HG02884 (cell line): Measurements from ENCODE around the gene ATL2.
"Not testable (repeated sequence)": the region's sequence is repeated elsewhere in the genome, so short reads cannot be mapped to it uniquely, and the experiment has no call there.

Source experiments
- ATAC-seq: cut with Tn5 transposase; IDR thresholded peaks from one replicate; pipeline ENCODE4 v1.9.1; 2021; ENCODE audit warnings: mild to moderate bottlenecking, moderate library complexity; ENCODE audit not compliant: unreplicated experiment

Gene ATL2

DNA sequence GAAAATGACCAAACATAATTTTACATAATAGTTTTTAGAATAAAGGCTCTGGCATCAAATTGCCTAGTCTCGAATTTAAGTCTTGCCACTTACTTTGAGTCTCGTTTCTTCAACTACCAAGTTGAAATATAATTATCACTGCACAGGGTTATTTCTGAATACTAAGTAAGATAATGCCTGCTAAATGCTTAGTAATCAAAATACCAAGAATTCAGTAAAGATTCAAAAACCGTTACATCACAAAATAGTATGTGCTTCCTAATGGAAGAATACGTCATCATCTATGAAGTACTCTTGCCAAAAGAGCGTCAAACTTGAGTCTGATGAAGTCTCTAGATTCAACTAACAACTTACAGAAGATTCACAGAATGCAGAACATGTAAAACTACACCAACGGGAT, 40.5 kb downstream of the ATL2 start:
- no peak for ATAC-seq

DNA sequence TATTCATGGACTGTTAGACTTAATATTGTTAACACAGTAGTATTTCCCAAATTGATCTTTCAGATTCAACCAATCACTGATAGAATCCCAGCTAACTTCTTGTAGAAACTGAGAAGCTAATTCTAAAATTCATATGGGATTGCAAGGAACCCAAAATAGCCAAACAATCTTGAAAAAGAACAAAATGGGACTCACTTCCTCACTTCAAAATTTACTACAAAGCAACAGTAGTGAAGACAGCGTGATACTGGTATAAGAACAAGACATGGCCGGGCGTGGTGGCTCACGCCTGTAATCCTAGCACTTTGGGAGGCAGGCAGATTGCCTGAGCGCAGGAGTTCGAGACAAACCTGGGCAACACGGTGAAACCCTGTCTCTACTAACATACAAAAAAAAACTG, 46.3 kb downstream of the ATL2 start:
- no peak for ATAC-seq

DNA sequence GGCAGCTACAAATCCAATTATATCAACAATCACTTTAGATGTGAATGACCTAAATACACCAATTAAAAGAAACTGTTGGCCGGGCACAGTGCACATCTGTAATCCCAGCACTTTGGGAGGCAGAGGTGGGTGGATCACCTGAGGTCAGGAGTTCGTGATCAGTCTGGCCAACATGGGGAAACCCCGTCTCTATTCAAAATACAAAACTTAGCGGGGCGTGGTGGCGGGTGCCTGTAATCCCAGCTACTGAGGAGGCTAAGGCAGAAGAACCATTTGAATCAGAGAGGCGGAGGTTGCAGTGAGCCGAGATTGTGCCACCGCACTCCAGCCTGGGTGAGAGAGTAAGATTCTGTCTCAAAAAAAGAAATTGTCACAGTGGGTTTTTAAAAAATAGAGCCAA, 49.5 kb downstream of the ATL2 start:
- ATAC-seq: no peak

DNA sequence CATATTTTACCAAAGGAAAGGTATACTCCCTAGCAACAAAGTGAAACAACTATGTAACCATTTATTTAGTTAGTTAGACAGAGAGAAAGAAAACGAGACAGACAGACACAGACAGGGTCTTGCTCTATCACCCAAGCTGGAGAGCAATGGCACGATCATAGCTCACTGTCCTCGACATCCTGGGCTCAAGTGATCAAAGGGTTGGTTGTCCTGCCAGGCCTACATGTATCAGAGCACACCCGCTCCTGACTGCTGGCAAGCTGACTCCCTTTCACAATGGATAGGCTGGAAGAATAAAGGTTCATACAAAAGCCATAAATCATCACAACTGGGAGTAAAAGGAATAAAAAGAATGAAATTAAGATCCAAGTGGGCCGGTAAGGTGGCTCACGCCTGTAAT, 53.5 kb downstream of the ATL2 start:
- no peak for ATAC-seq

DNA sequence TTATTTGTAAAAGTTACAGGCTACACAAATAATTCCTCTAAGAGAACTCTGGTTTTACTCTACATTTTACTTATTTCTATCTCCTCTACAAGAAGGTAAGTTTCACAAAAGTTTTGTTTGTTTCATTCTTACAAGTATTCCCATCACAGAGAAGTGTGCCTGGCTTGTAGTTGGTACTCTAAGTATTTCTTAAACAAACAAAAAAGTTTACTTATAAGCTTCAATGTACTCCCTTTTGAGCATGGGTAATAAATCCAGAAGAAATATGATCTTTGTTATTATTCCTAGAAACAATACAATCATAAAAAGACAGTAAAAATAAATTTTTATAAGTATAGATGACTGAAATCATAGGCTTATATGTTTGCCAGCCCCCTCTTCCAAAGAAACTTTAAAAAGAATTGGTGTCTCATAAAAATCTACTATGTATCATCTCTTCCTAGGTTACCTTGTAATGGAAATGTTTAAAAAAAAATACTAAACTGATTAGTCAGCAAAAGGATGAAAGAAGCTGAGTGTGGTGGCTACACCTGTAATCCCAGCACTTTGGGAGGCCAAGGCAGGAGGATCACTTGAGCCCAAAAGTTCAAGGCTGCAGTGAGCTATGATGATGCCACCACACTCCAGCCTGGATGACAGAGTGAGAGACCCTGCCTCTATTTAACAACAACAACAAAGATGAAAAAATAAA, 54.7 kb downstream of the ATL2 start:
- no peak for ATAC-seq

DNA sequence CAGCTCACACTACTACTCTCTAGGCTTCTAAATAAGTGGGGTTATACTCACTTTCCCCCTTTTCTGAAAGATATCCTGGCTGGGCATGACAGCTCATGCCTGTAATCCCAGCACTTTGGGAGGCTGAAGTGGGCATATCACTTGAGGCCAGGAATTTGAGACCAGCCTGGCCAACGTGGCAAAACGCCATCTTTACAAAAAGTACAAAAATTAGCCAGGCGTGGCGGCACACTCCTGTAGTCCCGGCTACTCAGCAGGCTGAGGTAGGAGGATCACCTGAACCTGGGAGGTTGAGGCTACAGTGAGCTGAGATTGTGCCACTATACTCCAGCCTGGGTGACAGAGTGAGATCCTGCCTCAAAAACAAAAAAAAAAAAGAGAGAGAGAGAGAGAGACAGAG, 57.8 kb downstream of the ATL2 start:
- ATAC-seq: not testable (repeated sequence)

DNA sequence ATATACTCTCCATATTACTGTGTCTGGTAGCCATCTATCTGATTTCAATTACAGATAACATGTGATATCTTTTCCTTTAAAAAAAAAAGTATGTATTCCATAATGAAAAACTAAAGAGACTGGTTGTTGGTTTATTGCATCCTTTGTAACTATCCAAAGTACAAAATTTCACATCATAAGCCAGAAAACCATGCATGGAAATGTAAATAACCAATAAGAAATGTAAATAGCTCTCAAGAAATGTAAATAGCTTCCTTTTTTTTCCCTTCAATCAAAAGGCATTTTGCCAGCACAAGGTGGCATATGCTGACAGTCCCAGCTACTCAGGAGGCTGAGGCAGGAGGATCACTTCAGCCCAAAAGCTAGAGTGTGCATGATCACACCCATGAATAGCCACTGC, 59.3 kb downstream of the ATL2 start:
- no peak for ATAC-seq

DNA sequence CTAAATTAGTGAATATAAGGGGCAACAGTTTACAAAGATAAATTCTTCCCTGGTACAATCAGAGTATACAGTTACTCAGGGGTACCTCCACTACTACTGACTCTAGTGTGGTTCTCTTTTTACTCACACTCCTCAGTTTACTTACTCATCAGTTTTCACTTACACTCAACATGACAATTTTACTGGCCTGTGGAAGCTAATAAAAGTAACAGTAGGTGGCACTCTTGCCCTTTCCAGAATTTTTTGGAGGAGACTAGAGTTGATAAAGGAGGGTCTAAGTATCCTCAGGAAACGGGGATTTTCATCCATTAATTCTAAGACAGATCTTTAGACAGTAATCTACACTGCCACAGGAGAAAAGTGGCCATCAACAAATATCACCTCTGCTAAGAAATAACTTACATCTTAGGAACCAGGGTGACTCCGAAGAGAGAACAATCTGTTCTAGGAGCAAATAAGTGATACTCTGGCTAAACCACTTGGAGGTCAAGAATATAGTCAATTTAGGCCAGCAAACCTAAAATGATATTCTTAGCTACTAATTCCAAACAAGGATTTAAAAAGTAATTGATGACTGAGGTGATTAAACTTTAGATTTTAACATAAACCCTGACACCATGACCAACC, 61.3 kb downstream of the ATL2 start:
- ATAC-seq: no peak

DNA sequence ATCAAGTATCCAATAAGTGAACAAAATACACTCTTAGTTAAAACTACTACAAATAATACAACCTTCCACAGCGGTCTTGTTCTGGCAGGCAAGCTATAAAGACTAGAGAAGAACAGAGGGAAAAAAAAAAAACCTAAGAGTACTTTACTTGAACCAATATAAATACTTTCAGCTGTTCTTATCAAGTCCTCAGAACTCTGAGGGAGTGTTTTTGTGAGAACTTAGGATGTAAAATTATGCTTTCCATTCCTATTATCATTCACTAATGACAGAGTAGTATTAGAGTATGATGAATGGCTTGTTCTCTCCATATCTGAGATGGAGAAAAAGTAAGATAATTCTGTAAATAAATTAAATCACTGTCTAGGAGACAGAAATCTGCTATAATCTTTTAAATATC, 68.3 kb downstream of the ATL2 start:
- no peak for ATAC-seq

DNA sequence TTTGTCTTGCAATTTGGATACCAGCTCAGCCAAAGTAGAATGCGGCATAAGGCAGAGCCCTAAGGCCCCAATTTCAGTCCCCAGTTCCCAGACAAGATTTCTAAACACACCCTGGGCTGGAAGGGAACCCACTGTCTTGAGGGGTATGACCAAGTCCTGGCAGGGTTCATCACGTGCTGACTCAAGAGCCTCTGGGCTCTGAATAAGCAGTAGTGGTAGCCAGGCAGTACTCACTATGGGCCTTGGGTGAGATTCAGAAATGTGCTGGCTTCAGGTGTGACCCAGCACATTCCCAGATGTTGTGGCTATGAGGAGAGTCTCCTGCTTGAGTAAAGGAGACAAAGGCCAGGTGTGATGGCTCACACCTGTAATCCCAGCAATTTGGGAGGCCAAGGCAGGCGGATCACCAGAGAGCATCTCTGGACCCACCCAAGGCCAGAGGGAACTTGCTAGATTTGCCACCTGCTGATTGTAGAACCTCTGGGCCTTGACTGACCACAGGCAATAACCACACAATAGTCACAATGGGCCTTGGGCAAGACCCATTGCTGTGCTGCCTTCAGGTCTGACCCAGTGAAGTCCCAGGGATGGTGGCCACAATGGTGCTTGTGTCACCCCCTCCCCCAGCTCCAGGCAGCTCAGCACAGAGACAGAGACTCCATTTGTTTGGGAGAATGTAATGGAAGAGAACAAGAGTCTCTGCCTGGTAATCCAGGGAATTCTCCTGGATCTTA, 74.9 kb downstream of the ATL2 start:
- ATAC-seq: no peak

DNA sequence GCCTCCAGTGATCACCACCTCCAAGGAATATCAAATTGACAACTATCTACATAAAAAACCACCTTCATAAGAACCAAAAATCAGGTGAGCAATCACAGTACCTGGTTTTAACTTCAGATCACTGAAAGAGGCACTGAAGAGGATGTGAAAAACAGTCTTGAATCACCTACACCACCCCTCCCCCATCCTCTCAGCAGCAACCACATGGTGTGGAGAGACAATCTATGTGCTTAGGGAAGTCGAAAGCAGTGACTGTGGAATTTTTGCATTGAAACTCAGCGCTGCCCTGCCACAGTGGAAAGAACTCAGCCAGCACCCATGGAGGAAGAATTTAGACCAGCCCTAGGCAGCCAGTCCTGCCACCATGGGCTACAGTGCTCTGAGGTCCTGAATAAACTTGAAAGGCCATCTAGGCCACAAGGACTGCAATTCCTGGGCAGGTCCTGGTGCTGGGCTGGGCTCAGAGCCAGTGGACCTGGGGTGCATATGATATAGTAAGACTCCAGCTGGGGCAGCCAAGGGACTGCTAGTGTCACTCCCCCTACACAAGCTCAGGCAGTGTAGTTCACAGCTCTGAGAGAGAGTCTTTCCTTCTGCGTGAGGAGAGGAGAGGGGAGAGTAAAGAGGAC, 75.6 kb downstream of the ATL2 start:
- ATAC-seq: no peak

DNA sequence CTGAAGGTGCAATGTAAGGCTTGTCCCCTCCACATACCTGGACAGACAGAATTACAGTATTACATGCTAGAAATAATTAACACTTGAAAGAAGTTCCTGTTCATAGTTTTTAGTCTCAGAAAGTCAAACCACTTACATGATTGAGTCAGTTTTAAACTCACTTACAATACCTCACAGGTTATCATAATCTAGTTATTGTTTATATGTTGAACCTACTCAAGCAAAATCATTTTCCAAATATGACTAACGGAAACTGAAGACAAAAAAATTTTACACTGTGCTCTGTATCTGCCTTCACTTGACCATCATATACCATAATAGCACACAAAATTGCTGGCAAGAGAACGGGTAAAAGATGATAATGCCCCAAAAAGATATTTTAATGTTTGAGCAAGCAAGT, 78.5 kb downstream of the ATL2 start:
- ATAC-seq: no peak

DNA sequence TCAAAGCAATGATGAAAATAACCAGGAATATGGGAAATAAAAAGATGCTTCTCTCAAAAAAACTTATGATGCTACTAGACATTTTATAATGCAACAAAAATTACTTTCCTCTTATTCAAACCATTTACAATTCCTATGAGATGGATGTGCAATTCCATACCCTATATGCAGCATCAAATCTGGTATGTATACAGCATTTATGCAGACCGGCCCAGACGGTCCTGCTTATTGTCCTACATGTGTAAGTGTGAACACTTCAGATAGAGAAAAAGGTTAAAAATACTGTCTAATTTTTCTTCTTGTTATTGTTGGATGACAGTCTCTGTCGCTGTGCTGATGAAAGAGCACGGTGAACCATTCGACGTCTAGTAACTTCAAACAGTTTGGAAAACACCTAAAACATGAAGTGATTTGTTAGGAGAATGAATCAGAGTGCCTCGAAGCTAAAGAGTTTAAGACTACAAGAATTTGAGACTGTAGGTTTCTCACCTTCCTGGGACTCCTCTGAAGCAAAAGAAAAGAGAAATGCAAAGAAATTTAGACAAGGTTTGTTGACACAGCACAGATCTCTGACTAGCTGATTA, 80.8 kb downstream of the ATL2 start:
- ATAC-seq: no peak

DNA sequence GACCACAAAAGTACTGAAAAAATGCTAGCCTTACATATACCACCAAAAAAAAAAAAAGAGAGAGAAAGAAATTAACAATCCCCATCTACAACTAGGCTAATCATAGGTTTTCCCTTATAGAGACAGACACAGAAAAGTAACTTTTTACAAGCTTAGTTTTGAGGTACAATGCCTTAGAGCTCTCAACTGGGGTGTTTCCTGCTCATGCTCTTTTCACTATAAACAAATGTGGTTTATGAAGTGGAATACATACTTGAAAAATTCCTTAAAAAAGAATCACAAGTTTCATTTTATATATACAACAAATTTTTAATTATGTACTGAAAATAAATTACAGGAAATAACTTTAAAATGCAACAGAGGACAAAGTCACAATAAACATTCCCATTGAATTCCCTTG, 82.5 kb downstream of the ATL2 start:
- no peak for ATAC-seq

DNA sequence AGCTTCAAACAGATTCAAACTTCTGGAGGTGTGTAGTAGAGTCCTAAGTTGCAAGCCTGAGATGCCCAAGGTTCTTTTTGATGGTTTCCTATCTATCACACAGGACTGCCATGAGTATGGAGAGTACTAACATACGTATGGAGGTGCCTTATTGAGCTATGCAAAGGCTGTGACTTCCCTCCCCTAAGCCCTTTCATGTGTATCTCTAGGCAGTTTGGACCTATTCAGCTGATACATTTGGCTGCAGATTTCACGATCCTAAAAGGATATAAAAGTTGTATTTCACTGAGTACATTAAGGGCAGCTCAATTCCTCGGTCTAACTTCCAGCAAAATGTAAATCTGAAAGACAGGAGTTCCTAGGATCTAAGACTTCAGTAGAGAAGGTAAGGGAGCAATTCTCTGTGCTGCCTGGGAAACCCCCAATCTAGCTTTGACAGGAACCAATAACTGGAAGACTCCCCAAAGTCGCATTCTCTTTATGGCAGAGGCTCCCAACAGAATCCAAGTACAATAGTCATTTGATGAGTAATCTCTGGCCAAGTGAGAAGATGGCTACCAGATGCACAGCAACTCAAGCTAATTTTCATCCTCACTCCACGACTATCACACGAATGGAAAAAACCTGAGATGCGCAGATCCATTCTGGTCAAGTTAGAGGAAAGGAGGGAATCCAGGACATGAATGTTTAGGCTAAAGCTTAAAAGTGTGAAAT, 83.8 kb downstream of the ATL2 start:
- no peak for ATAC-seq

DNA sequence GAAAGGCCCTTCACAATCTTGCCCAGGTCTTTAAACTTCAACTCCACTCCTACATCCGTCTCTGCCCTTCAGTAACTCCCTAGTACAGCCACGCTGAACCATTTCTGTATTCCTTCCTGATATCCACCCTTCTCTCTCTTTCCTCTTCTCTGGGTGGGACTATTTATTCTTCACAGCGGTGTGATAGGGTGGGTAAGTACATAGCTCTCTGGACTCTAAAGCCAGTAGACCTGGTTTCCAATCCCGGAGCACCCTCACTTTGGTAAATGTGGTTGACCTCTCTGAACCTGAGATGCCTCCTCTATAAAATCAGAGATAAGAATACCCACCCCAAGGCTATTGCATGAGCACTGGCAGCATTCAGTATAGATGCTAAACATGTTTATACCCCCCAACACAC, 86.7 kb downstream of the ATL2 start:
- no peak for ATAC-seq

DNA sequence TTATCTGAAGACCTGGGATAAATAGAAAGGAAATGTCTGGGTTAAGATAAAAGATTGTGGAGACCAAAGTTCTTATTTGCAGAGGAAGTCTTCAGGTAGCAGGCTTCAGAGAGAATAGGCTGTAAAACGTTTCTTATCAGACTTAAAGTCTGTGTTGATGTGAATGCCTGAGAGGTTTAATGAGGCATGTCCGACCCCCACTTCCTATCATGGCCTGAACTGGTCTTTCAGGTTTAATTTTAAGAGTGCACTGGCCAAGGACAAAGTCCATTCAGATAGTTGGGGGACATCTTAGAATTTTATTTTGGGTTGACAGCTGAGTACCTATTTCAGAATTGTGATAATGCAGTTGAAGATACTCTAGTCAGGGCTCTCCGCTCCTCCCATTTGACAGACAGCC, 92.1 kb downstream of the ATL2 start:
- ATAC-seq: no peak

DNA sequence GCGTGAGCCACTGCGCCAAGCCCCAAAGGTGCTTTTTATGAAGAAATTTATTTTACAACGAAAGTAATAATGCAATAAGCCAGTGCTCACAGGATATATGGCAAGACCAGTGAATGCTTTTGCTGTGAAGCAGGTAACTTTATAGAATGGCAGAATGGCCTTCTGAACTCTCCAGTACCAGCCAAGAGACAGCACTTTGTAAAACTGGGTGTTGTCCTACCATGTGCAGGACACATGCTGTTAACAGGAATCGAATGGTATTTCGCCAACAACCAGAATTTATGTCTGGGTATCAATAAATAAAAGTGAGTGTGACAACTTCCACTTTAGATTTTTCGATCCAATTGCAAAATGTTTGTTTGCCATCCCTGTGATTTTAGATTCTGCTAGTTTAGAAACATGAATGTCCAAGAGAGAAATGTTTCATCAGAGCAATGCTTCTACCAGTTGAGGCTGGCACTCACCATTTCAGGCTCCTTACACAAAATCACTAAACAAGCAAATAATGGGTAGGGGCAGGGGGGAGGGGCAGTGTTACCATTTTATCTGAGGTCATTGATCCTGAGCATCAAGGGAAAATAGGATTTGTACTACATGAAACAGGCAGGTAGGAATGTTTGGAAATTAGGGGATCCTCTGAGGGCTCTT, 95.9 kb downstream of the ATL2 start:
- no peak for ATAC-seq

DNA sequence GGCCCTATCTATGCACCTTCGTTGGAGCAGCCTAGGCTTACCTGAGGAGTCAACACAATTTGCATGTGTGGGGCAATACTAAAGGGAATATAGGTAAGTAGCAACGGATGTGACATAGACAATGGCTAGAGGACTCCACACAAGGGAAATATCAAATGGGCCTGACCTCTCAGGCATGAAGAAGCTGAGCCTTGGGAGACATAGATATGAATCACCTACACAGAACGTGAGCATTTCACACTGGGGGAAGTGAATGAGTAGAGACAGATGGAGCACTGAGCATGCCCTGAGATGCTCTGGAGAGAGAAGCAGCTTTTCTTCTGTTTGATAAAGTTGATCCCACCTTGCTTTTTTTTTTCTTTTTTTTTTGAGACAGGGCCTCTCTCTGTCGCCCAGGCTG, 97.9 kb downstream of the ATL2 start:
- no peak for ATAC-seq

DNA sequence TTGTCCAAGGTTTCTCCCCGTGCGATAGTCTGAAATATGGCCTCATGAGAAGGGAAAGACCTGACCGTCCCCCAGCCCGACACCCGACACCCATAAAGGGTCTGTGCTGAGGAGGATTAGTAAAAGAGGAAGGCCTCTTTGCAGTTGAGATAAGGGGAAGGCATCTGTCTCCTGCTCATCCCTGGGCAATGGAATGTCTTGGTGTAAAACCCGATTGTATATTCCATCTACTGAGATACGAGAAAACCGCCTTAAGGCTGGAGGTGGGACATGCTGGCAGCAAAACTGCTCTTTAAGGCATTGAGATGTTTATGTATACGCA, 99.0 kb downstream of the ATL2 start:
- ATAC-seq: not testable (repeated sequence)
